ENCODE data around the gene WDR91. TPM values are rescaled to one million over a fixed set of nuclear protein-coding genes. Genes with fewer than 3 reads are reported as not detected.

The WDR91 gene
- total RNA-seq, 1 experiment from 2014 or later = 8.8 TPM

DNA sequence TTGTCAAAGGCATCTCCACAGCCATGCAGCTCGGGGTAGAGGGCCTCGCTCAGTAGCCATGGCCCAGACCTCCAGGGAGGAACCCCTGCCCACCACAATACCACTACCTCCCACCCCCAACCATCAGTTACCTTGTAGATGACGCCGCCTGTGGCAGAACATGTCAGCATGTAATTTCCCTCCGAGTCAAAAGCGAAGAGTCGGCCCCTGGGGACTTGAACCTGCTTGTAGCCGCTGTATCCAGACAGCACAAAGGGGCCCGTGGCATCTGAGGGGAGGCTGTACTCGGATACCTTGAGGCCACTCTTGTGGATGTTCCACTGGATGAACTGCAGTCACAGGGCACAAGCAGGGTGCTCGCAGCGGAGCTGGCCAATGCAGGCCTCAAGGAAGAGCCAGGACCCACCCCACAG is 24.5 kb downstream of the WDR91 start:
- ATAC-seq (no peak), DNase-seq (ENCODE audit: low read depth, low spot score) (no peak)
- no TSS peak for BruUV-seq (replicated peaks)
- in situ Hi-C loops (cut with HindIII; ENCODE audit: low pct_unique_long_range_greater_than_20kb, low sequenced_read_pairs) (no loop called here), intact Hi-C loops (cut with micrococcal nuclease; ENCODE audit: unreplicated experiment) (no loop called here)
- H3K36me3 ChIP-seq (ENCODE audit: control insufficient read depth, insufficient read depth, low read length) = no peaks in the 10 kb centered on the region
- H3K4me3 ChIP-seq (ENCODE audit: low read depth in 2 of 2, low read length in 2 of 2) = no peak overlapping the region
- H3K4me1 ChIP-seq (ENCODE audit: control insufficient read depth, insufficient read depth, low read length) = no peaks in the 10 kb centered on the region
- H3K27ac ChIP-seq (ENCODE audit: low read length) = no peak overlapping the region
- CTCF ChIA-PET = no interaction called here
- TF ChIP-seq SIN3A (IDR thresholded peaks at IDR 0.05; ENCODE audit: borderline replicate concordance, insufficient read depth, low read depth, low read length) = no peak
- TF ChIP-seq, protein P1, sequence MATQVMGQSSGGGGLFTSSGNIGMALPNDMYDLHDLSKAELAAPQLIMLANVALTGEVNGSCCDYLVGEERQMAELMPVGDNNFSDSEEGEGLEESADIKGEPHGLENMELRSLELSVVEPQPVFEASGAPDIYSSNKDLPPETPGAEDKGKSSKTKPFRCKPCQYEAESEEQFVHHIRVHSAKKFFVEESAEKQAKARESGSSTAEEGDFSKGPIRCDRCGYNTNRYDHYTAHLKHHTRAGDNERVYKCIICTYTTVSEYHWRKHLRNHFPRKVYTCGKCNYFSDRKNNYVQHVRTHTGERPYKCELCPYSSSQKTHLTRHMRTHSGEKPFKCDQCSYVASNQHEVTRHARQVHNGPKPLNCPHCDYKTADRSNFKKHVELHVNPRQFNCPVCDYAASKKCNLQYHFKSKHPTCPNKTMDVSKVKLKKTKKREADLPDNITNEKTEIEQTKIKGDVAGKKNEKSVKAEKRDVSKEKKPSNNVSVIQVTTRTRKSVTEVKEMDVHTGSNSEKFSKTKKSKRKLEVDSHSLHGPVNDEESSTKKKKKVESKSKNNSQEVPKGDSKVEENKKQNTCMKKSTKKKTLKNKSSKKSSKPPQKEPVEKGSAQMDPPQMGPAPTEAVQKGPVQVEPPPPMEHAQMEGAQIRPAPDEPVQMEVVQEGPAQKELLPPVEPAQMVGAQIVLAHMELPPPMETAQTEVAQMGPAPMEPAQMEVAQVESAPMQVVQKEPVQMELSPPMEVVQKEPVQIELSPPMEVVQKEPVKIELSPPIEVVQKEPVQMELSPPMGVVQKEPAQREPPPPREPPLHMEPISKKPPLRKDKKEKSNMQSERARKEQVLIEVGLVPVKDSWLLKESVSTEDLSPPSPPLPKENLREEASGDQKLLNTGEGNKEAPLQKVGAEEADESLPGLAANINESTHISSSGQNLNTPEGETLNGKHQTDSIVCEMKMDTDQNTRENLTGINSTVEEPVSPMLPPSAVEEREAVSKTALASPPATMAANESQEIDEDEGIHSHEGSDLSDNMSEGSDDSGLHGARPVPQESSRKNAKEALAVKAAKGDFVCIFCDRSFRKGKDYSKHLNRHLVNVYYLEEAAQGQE (IDR thresholded peaks at IDR 0.05; ENCODE audit: insufficient read depth in 1 of 2, low read depth in 2 of 2, low read length in 1 of 2) = no peak
- no peak for TF ChIP-seq POLR2AphosphoS5 (IDR thresholded peaks at IDR 0.05; ENCODE audit: low read depth, low read length)
- TF ChIP-seq, protein P2, sequence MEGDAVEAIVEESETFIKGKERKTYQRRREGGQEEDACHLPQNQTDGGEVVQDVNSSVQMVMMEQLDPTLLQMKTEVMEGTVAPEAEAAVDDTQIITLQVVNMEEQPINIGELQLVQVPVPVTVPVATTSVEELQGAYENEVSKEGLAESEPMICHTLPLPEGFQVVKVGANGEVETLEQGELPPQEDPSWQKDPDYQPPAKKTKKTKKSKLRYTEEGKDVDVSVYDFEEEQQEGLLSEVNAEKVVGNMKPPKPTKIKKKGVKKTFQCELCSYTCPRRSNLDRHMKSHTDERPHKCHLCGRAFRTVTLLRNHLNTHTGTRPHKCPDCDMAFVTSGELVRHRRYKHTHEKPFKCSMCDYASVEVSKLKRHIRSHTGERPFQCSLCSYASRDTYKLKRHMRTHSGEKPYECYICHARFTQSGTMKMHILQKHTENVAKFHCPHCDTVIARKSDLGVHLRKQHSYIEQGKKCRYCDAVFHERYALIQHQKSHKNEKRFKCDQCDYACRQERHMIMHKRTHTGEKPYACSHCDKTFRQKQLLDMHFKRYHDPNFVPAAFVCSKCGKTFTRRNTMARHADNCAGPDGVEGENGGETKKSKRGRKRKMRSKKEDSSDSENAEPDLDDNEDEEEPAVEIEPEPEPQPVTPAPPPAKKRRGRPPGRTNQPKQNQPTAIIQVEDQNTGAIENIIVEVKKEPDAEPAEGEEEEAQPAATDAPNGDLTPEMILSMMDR (IDR thresholded peaks at IDR 0.05) = no peak
- no peak for TF ChIP-seq TCF7L2 (IDR thresholded peaks at IDR 0.05; ENCODE audit: low read depth, low read length)
- H3K27me3 ChIP-seq (ENCODE audit: control insufficient read depth, insufficient read depth, low read length) = no peaks in the 10 kb centered on the region
- POLR2A ChIA-PET = no interaction called here
- no peaks in the 10 kb centered on the region for H3K9me3 ChIP-seq (ENCODE audit: control insufficient read depth, insufficient read depth, low read depth, low read length)

DNA sequence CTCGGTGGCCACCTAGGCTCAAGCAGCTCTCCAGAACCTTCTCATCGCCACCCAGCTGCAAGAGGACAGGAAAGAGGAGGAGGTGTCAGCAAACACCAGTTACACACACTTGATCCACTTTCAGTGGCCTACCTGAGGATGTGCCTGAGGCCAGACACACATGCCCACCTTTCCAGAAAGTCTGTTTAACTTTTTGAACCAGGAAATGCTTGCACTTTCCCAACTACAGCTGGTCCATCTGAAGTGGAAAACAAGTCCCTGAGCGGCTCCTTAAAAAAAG is 25.1 kb downstream of the WDR91 start:
- peaks cover 5% of the 10 kb centered on the region; the same call in 1 of the 2 replicates for H3K9me3 ChIP-seq (ENCODE audit: control insufficient read depth, insufficient read depth, low read depth, low read length)
- no peak for DNase-seq (ENCODE audit: low read depth, low spot score)
- ChIA-PET CTCF (no interaction called here), POLR2A (interaction anchor here (0.6 kb wide), 1 partner anchor 48 kb away, joined by 3 read pairs; no protein-coding TSS in a partner anchor)
- H3K4me1 ChIP-seq (ENCODE audit: control insufficient read depth, insufficient read depth, low read length) = no peaks in the 10 kb centered on the region
- no peak overlapping the region for H3K4me3 ChIP-seq (ENCODE audit: low read depth in 2 of 2, low read length in 2 of 2)
- no peak overlapping the region for H3K27ac ChIP-seq (ENCODE audit: low read length)
- intact Hi-C loops (cut with micrococcal nuclease; ENCODE audit: unreplicated experiment) = no loop called here
- BruUV-seq (replicated peaks) = no TSS peak
- no peaks in the 10 kb centered on the region for H3K27me3 ChIP-seq (ENCODE audit: control insufficient read depth, insufficient read depth, low read length)
- ATAC-seq = no peak
- no peak for TF ChIP-seq POLR2AphosphoS5 (IDR thresholded peaks at IDR 0.05; ENCODE audit: low read depth, low read length)
- no peaks in the 10 kb centered on the region for H3K36me3 ChIP-seq (ENCODE audit: control insufficient read depth, insufficient read depth, low read length)
- in situ Hi-C loops (cut with HindIII; ENCODE audit: low pct_unique_long_range_greater_than_20kb, low sequenced_read_pairs) = no loop called here

DNA sequence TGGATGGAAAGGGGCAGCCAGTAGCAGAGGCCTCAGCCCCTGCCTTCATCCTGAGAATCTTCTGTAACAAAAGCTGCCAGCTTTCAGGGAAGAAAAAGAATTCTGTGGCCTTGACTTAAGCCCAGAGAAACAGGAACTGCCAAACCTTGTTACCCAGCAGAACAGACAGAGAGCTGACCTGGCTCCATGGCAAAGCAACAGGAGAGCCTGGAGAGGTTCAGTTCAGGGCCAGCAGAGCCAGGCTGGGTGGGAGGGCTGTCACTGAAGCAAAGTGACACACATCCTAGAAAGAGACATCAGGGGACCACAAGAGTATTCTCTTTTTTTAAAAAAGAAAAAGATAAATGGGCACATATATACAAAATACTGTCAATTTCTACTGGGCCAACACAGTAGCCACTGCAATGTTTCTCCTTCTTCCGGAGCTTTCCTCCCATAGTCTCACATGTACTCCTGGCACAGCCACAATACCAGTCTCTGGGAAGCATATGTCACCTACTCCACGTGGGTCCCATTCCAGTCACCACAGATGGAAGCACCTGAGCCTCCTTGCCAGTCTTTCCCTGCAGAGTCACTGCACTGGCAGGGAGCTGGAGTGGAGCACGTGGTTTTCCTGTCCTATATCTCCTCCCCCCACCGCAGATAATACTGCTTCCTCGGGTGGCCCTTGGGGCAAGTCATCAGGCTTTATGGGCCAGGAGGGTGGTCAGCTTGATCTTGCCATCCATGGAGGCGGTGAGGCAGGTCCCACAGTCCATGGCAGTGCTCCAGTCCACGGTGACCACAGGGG is 25.7 kb downstream of the WDR91 start:
- TF ChIP-seq POLR2AphosphoS5 (IDR thresholded peaks at IDR 0.05; ENCODE audit: low read depth, low read length) (no peak), TCF7L2 (IDR thresholded peaks at IDR 0.05; ENCODE audit: low read depth, low read length) (no peak)
- Histone ChIP-seq H3K36me3 (ENCODE audit: control insufficient read depth, insufficient read depth, low read length) (no peaks in the 10 kb centered on the region), H3K9me3 (ENCODE audit: control insufficient read depth, insufficient read depth, low read depth, low read length) (peaks cover 9% of the 10 kb centered on the region; the same call in 1 of the 2 replicates), H3K4me1 (ENCODE audit: control insufficient read depth, insufficient read depth, low read length) (no peaks in the 10 kb centered on the region), H3K27ac (ENCODE audit: low read length) (no peak overlapping the region), H3K4me3 (ENCODE audit: low read depth in 2 of 2, low read length in 2 of 2) (no peak overlapping the region), H3K27me3 (ENCODE audit: control insufficient read depth, insufficient read depth, low read length) (no peaks in the 10 kb centered on the region)
- no peak for ATAC-seq
- intact Hi-C loops (cut with micrococcal nuclease; ENCODE audit: unreplicated experiment) = no loop called here
- BruUV-seq (replicated peaks) = no TSS peak
- ChIA-PET POLR2A (interaction anchor here (0.6 kb wide), 1 partner anchor 48 kb away, joined by 3 read pairs; no protein-coding TSS in a partner anchor), CTCF (no interaction called here)
- in situ Hi-C loops (cut with HindIII; ENCODE audit: low pct_unique_long_range_greater_than_20kb, low sequenced_read_pairs) = no loop called here
- no peak for DNase-seq (ENCODE audit: low read depth, low spot score)
